GM12801 (cell line): ENCODE measurements around the gene SEC61A1.

Source experiments
- TF ChIP-seq, protein P1 (sequence below): IDR thresholded peaks from one replicate; pipeline ENCODE4 v1.5.1; 2011; ENCODE audit warnings: control low read depth; ENCODE audit not compliant: insufficient read length; ENCODE audit errors: extremely low read depth

SEC61A1 gene

DNA sequence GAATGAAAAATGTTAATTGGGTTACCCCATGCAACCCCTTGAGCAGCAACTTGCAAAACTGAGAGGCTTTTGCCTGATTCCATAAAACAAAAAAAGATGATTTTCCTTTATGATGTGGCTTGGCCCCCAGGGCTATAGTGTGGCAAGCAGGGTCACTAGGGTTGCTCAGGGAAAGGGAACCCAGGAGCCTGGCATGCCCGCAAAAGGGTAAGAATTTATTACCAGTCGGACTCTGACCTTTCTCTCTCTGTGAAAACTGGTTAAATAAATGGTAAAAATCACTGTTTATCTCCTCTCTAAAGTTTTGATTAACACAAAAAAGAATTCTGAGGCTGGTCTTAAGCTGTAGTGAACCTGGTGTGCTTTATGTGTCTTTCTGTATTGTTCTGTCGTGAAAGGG, 37.7 kb upstream of the SEC61A1 start:
- TF ChIP-seq, protein P1, sequence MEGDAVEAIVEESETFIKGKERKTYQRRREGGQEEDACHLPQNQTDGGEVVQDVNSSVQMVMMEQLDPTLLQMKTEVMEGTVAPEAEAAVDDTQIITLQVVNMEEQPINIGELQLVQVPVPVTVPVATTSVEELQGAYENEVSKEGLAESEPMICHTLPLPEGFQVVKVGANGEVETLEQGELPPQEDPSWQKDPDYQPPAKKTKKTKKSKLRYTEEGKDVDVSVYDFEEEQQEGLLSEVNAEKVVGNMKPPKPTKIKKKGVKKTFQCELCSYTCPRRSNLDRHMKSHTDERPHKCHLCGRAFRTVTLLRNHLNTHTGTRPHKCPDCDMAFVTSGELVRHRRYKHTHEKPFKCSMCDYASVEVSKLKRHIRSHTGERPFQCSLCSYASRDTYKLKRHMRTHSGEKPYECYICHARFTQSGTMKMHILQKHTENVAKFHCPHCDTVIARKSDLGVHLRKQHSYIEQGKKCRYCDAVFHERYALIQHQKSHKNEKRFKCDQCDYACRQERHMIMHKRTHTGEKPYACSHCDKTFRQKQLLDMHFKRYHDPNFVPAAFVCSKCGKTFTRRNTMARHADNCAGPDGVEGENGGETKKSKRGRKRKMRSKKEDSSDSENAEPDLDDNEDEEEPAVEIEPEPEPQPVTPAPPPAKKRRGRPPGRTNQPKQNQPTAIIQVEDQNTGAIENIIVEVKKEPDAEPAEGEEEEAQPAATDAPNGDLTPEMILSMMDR = no peak

DNA sequence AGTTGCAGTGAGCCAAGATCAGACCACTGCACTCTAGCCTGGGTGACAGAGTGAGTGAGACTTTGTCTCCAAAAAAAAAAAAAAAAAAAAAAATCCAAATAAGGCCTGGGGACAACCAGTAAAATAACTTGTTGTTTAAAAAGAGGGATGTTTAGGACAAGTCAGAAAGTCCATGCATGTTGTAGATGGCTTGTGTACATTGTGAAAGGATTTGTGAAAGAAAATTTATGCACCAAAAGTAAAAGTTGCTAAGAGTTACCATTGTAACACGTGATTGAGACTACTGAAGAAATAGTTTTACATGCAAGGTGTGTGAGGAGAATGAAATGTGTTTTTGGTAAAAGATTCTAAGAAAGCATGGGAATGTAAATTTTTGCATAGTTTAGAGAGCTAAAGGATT, 35.7 kb upstream of the SEC61A1 start:
- TF ChIP-seq, protein P1 = no peak

DNA sequence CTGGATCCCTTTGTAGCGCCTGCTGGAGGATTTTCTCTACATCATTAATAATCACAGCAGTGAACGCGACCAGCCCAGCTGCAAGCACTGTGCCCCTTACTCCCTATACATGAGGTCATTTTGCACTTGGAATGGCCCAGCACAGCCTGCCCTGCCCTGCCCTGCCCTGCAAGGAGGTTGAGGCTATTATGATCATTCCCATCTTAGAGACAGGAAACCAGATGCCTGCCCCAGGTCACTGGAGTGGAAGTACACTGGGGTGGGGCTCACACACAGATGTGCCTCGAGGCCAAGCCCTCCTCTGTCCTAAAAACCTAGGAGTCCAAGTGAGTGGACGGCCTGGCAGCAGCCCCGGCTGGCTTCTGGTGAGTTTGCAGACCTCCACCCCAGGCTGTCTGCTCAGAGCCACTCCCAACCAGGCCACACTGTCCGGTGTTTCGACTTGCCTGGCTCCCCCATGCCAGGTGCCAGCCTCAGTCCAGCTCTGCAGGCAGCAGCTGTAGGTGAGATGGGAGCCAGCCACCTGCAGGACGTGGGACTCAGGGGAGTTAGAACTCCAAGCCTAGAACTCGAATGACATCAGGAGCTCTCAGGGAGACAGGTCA, 30.4 kb upstream of the SEC61A1 start:
- TF ChIP-seq, protein P1 = no peak

DNA sequence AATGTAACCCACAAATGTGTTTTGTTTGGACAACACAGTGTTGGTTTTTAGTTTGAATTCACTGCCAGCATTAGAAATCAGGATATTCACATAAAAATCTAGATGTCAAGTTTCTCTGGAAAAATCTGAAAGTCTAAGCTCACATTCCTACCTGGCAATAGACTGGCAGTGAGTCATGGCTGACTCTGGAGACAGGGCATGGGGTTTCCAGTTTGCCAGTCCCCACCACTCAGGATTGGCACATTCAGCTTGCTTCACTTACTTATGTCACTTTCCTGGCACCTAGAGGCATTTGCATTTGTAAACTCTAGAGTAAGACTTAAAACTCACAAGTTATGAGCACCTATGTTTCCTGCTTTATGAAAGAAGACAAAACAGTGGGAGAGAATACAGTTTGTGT, 19.1 kb upstream of the SEC61A1 start:
- TF ChIP-seq, protein P1 = no peak

DNA sequence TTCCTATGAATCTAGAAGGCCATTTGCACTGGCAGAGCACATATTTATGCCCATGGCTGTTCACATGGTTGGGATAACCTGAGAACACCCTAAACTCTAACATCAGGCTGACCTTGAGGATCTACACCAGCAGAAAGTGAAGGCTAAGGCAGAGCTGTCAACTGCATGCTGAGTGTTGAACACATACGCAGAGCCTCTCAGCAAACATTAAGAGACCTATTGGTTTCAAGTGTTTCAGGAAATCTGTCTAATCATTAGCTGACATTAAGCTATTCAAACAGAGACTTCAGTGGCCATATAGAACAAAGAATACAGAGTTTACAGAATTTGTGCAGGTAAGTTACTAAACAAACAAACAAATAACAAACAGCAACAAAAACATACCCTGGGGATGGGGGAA, 16.1 kb upstream of the SEC61A1 start:
- TF ChIP-seq, protein P1 = no peak

DNA sequence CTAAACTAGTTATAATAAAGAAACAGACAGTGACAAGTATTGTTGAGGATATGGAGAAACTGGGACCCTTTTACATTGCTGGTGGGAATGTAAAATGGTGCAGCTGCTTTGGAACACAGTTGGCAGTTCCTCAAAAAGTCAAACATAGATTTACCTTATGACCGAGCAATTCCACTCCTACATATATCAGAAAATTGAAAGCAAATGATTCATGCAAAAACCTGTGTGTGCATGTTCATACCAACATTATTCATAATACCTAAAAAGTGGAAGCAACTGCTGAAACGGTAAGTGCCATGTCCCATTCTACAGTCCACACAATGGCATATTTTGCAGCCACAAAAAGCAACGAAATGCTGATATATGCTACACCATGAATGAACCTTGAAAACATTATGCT, 12.2 kb upstream of the SEC61A1 start:
- TF ChIP-seq, protein P1 = no peak

DNA sequence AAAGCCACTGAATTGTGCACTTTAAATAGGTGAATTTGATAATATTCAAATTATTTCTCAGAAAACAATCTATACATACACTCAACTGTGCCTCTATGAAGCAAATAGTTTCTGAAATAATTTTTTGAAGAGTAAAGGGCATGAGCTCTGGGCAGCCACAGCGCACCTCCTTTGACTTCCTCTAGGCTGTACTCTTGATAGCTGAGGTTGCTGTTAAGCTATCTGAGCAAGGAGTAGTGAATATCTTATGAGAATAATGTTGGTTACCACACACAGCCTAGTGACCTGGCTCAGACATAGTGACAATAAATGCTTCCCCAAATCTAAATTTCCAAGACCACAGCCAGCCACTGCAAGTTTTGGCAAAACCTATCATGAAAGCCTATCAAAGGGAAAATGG, 11.6 kb upstream of the SEC61A1 start:
- TF ChIP-seq, protein P1 = no peak

DNA sequence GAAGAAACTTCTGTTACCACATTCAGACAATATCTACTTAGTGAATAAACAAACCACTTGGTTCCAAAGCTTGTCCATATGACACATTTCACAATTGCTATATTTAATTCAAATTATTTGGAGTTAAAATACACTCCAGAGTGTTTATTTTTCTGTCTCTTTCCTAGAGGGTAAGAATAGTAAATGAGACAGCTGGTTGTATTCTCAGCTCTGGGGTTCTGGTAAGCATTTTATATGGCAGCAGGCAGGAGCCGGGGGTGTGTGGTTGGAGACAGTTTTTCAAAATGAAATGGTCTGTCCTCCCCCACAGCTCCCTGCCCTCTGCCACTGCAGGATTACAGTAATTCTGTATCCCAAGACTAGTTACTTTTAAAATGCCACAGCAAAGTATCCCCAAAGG, 10.9 kb upstream of the SEC61A1 start:
- TF ChIP-seq, protein P1 = no peak
